Measurements from ENCODE around the gene DCP1A. TPM values are rescaled to one million over a fixed set of nuclear protein-coding genes. Genes with fewer than 3 reads are reported as not detected.

Gene DCP1A
- total and polyA plus RNA-seq, 9 of the 15 experiments (the other 6 are each of a cell fraction or from before 2014, with no cell fraction given), result 6.6 to 33.7 (median 13.3) TPM

DNA sequence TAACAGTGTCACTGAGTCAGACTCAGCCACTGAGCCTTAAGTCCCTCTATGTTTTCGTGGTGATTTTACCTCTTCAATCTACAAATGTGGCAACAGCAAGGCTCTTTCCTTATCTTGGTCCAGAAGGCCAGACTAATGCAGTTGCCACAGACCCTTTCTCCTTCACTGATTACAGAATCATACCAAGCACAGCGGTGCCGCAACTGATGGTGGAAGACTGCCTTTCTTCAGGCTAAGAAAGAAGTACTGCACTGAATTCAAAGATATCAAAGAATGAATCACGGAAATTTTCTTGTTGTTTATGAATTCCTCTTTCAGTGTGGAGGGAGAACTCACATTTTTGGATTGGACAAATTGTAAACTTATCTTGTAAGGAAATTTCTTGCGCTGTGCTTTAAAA lies 18.6 kb downstream of the DCP1A start:
- Histone ChIP-seq H3K9me3 (replicated peaks; ENCODE audit: control insufficient read depth, insufficient read depth, low read depth, low read length) (no peaks in the 10 kb centered on the region), H2AFZ (ENCODE audit: low read depth, low read length) (no peak overlapping the region), H3K4me1 (replicated peaks in 1 of 2; ENCODE audit: control insufficient read depth in 2 of 2, insufficient read depth in 2 of 2, low read length in 2 of 2) (peaks cover 0 to 5% of the 10 kb centered on the region in 2 experiments; a peak in 3 of 5 replicates), H4K20me1 (replicated peaks; ENCODE audit: control insufficient read depth, insufficient read depth, low read length) (peaks cover 12% of the 10 kb centered on the region), H3K27ac (ENCODE audit: extremely low read depth, low read depth, low read length) (no peak overlapping the region), H3K27me3 (ENCODE audit: control insufficient read depth in 2 of 2, insufficient read depth in 2 of 2, low read length in 2 of 2) (no peaks in the 10 kb centered on the region), H3K9ac (ENCODE audit: insufficient read depth in 1 of 2, low read depth in 2 of 2, low read length in 2 of 2) (no peak overlapping the region), H3K79me2 (ENCODE audit: control insufficient read depth, insufficient read depth, low read length) (peaks cover 28% of the 10 kb centered on the region; the same call in 1 of the 3 replicates), H3K4me3 (no peak overlapping the region), H3K9me1 (ENCODE audit: control insufficient read depth, insufficient read depth, low read length) (no peaks in the 10 kb centered on the region), H3K36me3 (ENCODE audit: control insufficient read depth, insufficient read depth, low read length) (peaks cover 21% of the 10 kb centered on the region; the same call in 2 of the 3 replicates), H3K4me2 (ENCODE audit: insufficient read depth, low read length) (no peak overlapping the region)
- no TSS peak for BruUV-seq (replicated peaks)
- intact Hi-C loops (cut with micrococcal nuclease) (no loop called here), in situ Hi-C loops (cut with MboI) (no loop called here)
- WGBS (ENCODE audit: insufficient coverage, low coverage, missing lambda C conversion rate), result 34% methylated on average over 5 of the region's 5 CpGs
- ChIA-PET POLR2A (no interaction called here), CTCF (ENCODE audit: low intra/inter-chr PET ratio) (no interaction called here)
- peak in 2 of 4 experiments; percentile 29 to 47 for DNase-seq (ENCODE audit: extremely low read depth in 1 of 4, low spot score in 3 of 4)
- peak; percentile 83 for ATAC-seq
- FAIRE-seq, result peak; percentile 54
- TF ChIP-seq ZNF253 (CRISPR knock-in tag; conservative IDR thresholded peaks at IDR 0.05) (no peak), KHSRP (IDR thresholded peaks at IDR 0.05) (no peak), CEBPB (tag; IDR thresholded peaks at IDR 0.05) (peak; percentile 70), MTA3 (IDR thresholded peaks at IDR 0.05; ENCODE audit: borderline replicate concordance) (no peak), ARID1B (IDR thresholded peaks at IDR 0.05) (0 out of 2 replicates have a peak, but pooled peaks have one; percentile 53), TEAD4 (IDR thresholded peaks at IDR 0.05; ENCODE audit: low read length) (peak; percentile 79), TEAD4 (CRISPR knock-in tag; IDR thresholded peaks at IDR 0.05; ENCODE audit: borderline replicate concordance) (no peak), ZFP30 (CRISPR knock-in tag; IDR thresholded peaks at IDR 0.05; ENCODE audit: borderline replicate concordance) (no peak), OTX1 (CRISPR knock-in tag; IDR thresholded peaks at IDR 0.05) (no peak), TRIM24 (IDR thresholded peaks at IDR 0.05) (peak in 1 of 2 experiments; percentile 21; a peak in 1 of 4 replicates), POLR3A (IDR thresholded peaks at IDR 0.05; ENCODE audit: borderline replicate concordance, extremely low read depth, insufficient read depth, insufficient read length) (no peak), CAMTA2 (CRISPR knock-in tag; conservative IDR thresholded peaks at IDR 0.05) (no peak), SNRNP70 (optimal IDR thresholded peaks at IDR 0.05; ENCODE audit: low read depth, low read length) (no peak), KLF16 (IDR thresholded peaks at IDR 0.05) (0 out of 2 replicates have a peak, but pooled peaks have one; percentile 22), SRSF3 (IDR thresholded peaks at IDR 0.05; ENCODE audit: insufficient read depth, low read length) (no peak), CBFA2T2 (conservative IDR thresholded peaks at IDR 0.05) (peak; percentile 68), ZBTB26 (CRISPR knock-in tag; IDR thresholded peaks at IDR 0.05) (no peak), GATA2 (CRISPR knock-in tag; IDR thresholded peaks at IDR 0.05) (no peak), HDAC8 (tag; IDR thresholded peaks at IDR 0.05) (no peak), NCOA2 (IDR thresholded peaks at IDR 0.05; ENCODE audit: partially characterized antibody in 2 of 2) (no peak), ZNF764 (CRISPR knock-in tag; IDR thresholded peaks at IDR 0.05; ENCODE audit: low read depth) (no peak), NFIX (CRISPR knock-in tag; IDR thresholded peaks at IDR 0.05; ENCODE audit: low read depth) (no peak), RCOR1 (IDR thresholded peaks at IDR 0.05; ENCODE audit: borderline replicate concordance in 1 of 2, low read depth in 2 of 2, low read length in 2 of 2) (0 out of 4 replicates have a peak, but pooled peaks of 1 of the 2 experiments have one; percentile 11)
- TF ChIP-seq, protein P1, sequence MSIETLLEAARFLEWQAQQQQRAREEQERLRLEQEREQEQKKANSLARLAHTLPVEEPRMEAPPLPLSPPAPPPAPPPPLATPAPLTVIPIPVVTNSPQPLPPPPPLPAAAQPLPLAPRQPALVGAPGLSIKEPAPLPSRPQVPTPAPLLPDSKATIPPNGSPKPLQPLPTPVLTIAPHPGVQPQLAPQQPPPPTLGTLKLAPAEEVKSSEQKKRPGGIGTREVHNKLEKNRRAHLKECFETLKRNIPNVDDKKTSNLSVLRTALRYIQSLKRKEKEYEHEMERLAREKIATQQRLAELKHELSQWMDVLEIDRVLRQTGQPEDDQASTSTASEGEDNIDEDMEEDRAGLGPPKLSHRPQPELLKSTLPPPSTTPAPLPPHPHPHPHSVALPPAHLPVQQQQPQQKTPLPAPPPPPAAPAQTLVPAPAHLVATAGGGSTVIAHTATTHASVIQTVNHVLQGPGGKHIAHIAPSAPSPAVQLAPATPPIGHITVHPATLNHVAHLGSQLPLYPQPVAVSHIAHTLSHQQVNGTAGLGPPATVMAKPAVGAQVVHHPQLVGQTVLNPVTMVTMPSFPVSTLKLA (conservative IDR thresholded peaks at IDR 0.05), result no peak

All from K562 (cell line).